GM13977 (cell line): ENCODE data around the gene PPARGC1A.

Source experiments
- DNase-seq: peaks from one replicate; pipeline ENCODE4 v3.0.0; 2012; ENCODE audit warnings: low spot score
- CTCF ChIP-seq: IDR thresholded peaks from 2 replicates; pipeline ENCODE4 v1.5.1; 2012; ENCODE audit warnings: mild to moderate bottlenecking, control low read depth; ENCODE audit not compliant: insufficient read depth; ENCODE audit errors: extremely low read depth, missing control alignments
- in situ Hi-C: fragments of 300-500 bp; cut with MboI; formaldehyde crosslinking; loops from one replicate; pipeline ENCODE4 v1.12.0; 2022; ENCODE audit warnings: low sequenced_read_pairs, low pct_unique_long_range_greater_than_20kb, mixed read lengths, inconsistent platforms; ENCODE audit not compliant: unreplicated experiment

Gene PPARGC1A

GRCh38 chr4:23839279-23839678, 50.6 kb downstream of the PPARGC1A start:
- in situ Hi-C loops = no loop called here

GRCh38 chr4:23838607-23839006, 51.2 kb downstream of the PPARGC1A start:
- no peak for DNase-seq
- in situ Hi-C loops = no loop called here

More at GRCh38 chr4:23839279-23839678, 50.6 kb downstream of the PPARGC1A start:
- DNase-seq = no peak
- TF ChIP-seq CTCF = no peak

GRCh38 chr4:23838131-23838530, 51.7 kb downstream of the PPARGC1A start:
- TF ChIP-seq CTCF = no peak
- in situ Hi-C loops = no loop called here
- DNase-seq = no peak

More at GRCh38 chr4:23838607-23839006, 51.2 kb downstream of the PPARGC1A start:
- no peak for TF ChIP-seq CTCF

GRCh38 chr4:23837371-23837770, 52.5 kb downstream of the PPARGC1A start:
- in situ Hi-C loops = no loop called here
- DNase-seq = no peak
- TF ChIP-seq CTCF = no peak

GRCh38 chr4:23835774-23836478, 53.9 kb downstream of the PPARGC1A start:
- in situ Hi-C loops = no loop called here
- no peak for TF ChIP-seq CTCF
- DNase-seq = no peak

GRCh38 chr4:23828779-23829178, 61.1 kb downstream of the PPARGC1A start:
- in situ Hi-C loops = no loop called here
- no peak for TF ChIP-seq CTCF
- DNase-seq = no peak
